ENCODE data around the gene SEC22A.
A peak's percentile ranks its signal among the peaks of the same experiment; 100 is the strongest.

SEC22A gene

DNA sequence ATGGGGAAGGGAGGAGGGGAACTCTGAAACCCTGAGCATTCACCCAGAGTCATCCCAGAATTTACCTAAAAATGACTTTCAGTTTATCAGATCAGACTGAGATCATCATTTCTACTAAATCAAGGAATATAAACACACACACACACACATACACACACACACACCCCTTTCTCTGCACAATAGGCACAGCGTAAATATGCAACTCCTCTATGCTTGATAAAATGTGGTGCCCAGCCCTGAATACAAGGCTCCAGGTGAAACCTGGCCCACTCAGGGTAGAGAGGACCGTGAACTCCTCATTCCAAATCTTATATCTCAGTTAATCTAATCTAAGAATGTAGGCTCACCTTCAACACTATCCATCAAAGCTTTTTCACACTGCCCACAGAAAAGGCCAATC lies 31.8 kb upstream of the SEC22A start:
- DNase-seq (ENCODE audit: low read depth), result no peak
- H3K4me3 ChIP-seq (ENCODE audit: low read depth, low read length), result no peak overlapping the region
- TF ChIP-seq, protein P1, sequence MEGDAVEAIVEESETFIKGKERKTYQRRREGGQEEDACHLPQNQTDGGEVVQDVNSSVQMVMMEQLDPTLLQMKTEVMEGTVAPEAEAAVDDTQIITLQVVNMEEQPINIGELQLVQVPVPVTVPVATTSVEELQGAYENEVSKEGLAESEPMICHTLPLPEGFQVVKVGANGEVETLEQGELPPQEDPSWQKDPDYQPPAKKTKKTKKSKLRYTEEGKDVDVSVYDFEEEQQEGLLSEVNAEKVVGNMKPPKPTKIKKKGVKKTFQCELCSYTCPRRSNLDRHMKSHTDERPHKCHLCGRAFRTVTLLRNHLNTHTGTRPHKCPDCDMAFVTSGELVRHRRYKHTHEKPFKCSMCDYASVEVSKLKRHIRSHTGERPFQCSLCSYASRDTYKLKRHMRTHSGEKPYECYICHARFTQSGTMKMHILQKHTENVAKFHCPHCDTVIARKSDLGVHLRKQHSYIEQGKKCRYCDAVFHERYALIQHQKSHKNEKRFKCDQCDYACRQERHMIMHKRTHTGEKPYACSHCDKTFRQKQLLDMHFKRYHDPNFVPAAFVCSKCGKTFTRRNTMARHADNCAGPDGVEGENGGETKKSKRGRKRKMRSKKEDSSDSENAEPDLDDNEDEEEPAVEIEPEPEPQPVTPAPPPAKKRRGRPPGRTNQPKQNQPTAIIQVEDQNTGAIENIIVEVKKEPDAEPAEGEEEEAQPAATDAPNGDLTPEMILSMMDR (conservative IDR thresholded peaks at IDR 0.05; ENCODE audit: low read depth, low read length), result no peak

DNA sequence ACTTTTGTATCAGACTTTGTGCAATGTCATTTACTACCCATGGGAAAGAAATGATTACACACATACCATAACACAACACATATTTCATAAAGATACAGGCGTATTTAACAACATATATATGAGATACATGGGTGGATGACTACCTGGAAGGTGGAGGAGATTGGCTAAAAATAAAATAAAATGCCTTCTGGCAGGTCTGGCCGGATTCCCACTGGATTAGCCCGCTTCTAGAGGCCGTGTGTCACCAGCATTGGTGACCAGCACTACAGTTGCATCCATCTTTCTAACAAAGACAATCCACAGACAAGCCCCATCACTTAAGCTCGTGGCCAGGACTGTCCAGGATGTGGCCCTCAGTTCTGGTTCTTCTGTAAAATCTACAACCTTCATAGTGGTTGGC lies 21.0 kb upstream of the SEC22A start:
- TF ChIP-seq, protein P1 (conservative IDR thresholded peaks at IDR 0.05; ENCODE audit: low read depth, low read length), result no peak
- H3K4me3 ChIP-seq (ENCODE audit: low read depth, low read length), result no peak overlapping the region
- no peak for DNase-seq (ENCODE audit: low read depth)

DNA sequence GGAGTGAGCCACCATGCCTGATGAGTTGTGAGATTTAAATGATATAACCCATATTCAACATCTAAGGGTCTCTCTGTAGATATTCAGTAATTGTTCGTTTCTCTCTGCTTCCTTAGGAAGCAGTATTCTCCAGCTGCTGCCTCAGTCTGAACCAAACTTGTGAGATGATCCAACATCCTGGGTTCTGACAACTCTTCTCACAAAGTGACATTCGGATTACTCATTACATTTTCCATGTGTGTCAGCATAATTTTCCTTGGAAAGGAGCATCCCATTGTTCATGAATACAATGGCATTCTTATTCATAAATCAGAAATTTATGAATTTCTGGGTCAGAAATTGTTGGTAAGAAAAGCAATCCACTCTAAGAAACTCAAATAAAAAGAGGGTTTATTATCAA lies 15.0 kb upstream of the SEC22A start:
- DNase-seq (ENCODE audit: low read depth), result no peak
- TF ChIP-seq, protein P1 (conservative IDR thresholded peaks at IDR 0.05; ENCODE audit: low read depth, low read length), result no peak

DNA sequence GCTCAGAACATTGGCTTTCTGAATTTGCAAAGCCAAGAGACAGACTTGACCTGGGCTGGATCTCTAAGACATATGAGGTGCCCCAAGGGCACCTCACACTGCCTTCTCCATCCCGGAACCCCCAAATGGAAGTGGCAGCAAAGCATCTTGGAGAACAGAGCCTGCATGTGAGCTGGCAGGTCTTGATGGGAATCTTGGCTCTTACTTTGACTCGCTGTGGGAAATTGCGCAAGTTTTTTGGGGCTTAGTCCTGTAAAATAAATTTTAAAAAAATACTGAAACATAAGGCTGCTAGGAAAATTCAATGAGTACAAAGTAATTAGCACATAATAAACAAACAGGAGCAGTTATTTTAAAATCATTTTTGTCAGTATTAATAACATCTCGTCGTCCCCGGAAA lies 13.7 kb upstream of the SEC22A start:
- no peak for DNase-seq (ENCODE audit: low read depth)
- H3K4me3 ChIP-seq (ENCODE audit: low read depth, low read length), result no peak overlapping the region
- TF ChIP-seq, protein P1 (conservative IDR thresholded peaks at IDR 0.05; ENCODE audit: low read depth, low read length), result no peak

More for the DNA sequence above, 15.0 kb upstream of the SEC22A start:
- H3K4me3 ChIP-seq (ENCODE audit: low read depth, low read length), result no peak overlapping the region

DNA sequence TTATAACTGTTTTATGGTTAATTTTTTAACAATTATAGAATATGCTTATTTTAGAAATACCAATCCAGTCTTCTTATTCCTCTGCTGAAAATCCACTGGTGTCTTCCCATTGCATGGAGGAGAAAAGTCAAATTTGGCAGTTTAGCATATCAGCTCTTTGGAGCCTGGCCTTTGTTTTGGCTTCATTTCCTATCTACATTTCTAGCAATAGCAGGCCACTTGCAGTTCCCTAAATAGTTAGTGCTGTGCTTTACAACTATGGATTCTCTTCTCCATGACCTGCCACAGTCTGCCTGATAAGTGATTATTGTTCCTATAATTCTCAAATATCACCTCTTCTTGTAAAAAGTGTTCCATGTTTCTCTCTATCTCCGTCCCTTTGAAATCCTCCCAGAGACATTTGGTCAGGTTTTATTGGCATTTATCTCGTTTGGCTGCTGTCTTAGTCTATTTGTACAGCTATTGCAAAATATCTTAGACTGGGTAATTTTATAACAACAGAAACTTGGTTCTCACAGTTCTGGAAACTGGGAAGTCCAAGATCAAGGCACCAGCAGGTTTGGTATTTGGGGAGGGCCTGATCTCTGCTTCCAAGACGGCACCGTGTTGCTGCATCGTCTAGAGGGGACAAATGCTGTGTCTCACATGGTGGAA lies 8.2 kb upstream of the SEC22A start:
- H3K4me3 ChIP-seq (ENCODE audit: low read depth, low read length), result no peak overlapping the region
- no peak for DNase-seq (ENCODE audit: low read depth)
- TF ChIP-seq, protein P1 (conservative IDR thresholded peaks at IDR 0.05; ENCODE audit: low read depth, low read length), result no peak

DNA sequence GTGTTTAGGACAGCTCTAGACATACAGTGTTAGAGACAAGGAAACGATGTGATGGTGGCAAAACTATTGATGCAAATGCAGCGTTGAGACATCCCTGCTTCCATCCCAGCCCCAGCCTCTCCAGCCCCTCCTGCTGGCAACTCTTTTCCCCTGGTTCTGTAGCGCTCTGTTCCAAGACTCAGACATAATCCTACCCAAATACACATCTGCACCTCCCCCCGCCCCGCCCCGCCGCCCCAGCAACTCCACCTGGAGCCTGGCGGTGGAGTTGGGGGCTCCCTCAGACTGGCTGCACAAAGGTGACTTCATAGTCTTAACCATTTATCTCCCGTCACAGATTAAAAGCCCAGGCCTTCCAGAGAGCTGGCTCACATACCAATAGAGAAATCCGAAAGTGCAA lies 7.2 kb upstream of the SEC22A start:
- peak; percentile 65 for DNase-seq (ENCODE audit: low read depth)
- peak overlapping the region; percentile 25 for H3K4me3 ChIP-seq (ENCODE audit: low read depth, low read length)
- TF ChIP-seq, protein P1 (conservative IDR thresholded peaks at IDR 0.05; ENCODE audit: low read depth, low read length), result peak; percentile 86

DNA sequence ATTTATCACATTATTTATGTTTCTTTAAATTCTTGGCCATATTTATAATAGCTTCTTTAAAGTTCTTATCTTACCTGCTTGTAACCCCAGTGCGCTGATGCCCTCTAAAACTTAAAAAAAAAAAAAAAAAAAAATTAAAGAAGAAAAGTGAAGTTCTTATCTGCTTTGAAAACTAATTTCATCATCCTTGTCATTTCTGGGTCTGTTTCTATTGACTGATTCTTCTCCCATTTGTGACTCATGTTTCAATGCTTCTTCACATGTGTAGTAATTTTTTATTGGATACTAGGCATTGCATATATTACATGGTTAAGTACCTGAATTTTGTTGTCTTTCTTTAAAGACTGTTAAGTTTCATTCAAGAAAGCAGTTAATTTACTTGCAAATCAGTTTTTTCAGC lies 3.4 kb upstream of the SEC22A start:
- H3K4me3 ChIP-seq (ENCODE audit: low read depth, low read length), result no peak overlapping the region
- TF ChIP-seq, protein P1 (conservative IDR thresholded peaks at IDR 0.05; ENCODE audit: low read depth, low read length), result no peak
- no peak for DNase-seq (ENCODE audit: low read depth)

Measured in choroid plexus epithelial cell (primary cell).